ENCODE measurements around the gene OR13F1.
"Not testable (repeated sequence)": the region's sequence is repeated elsewhere in the genome, so short reads cannot be mapped to it uniquely, and the experiment has no call there.

The OR13F1 gene

GRCh38 chr9:104503963-104504362 is at the start of gene OR13F1:
Gene OR13F1, plus strand, starts transcription at chr9:104504263. Its CDS starts 0 bp downstream, at chr9:104504263.
- no peak for DNase-seq (ENCODE audit: low spot score)

GRCh38 chr9:104456831-104457230 is 47.2 kb upstream of the OR13F1 start:
- DNase-seq (ENCODE audit: low spot score): no peak

- peak; percentile 13 for DNase-seq (ENCODE audit: low spot score)
These were observed 40.2 kb upstream of the OR13F1 start for GRCh38 chr9:104463864-104464263.

GRCh38 chr9:104468261-104468660 is 35.8 kb upstream of the OR13F1 start:
- no peak for DNase-seq (ENCODE audit: low spot score)

GRCh38 chr9:104482921-104483570 is 21.0 kb upstream of the OR13F1 start:
- no peak for DNase-seq (ENCODE audit: low spot score)

GRCh38 chr9:104485014-104485413 is 19.0 kb upstream of the OR13F1 start:
- DNase-seq (ENCODE audit: low spot score): no peak

- peak; percentile 20 for DNase-seq (ENCODE audit: low spot score)
These were observed 9.3 kb upstream of the OR13F1 start for GRCh38 chr9:104494808-104495207.

- no peak for DNase-seq (ENCODE audit: low spot score)
These were observed 623 bp upstream of the OR13F1 start for GRCh38 chr9:104503440-104503839.

- no peak for DNase-seq (ENCODE audit: low spot score)
These were observed 2.5 kb downstream of the OR13F1 start for GRCh38 chr9:104506565-104506964.

- DNase-seq (ENCODE audit: low spot score): no peak
These were observed 10.8 kb downstream of the OR13F1 start for GRCh38 chr9:104514901-104515300.

- not testable (repeated sequence) for DNase-seq (ENCODE audit: low spot score)
These were observed 16.2 kb downstream of the OR13F1 start for GRCh38 chr9:104520241-104520640.

GRCh38 chr9:104527109-104527508 is 23.0 kb downstream of the OR13F1 start, which contains the start of gene OR13C4:
Gene OR13C4, minus strand, starts transcription at chr9:104527209. Its CDS starts 0 bp downstream, at chr9:104527209.
- DNase-seq (ENCODE audit: low spot score): no peak

- DNase-seq (ENCODE audit: low spot score): no peak
These were observed 32.7 kb downstream of the OR13F1 start, which contains the start of gene OR13C3 for GRCh38 chr9:104536756-104537155. Gene OR13C3, minus strand, starts transcription at chr9:104536856. Its CDS starts 133 bp downstream, at chr9:104536723.

GRCh38 chr9:104539275-104539674 is 35.2 kb downstream of the OR13F1 start:
- no peak for DNase-seq (ENCODE audit: low spot score)

GRCh38 chr9:104544644-104545043 is 40.6 kb downstream of the OR13F1 start:
- DNase-seq (ENCODE audit: low spot score): no peak

GRCh38 chr9:104553261-104553660 is 49.2 kb downstream of the OR13F1 start:
- DNase-seq (ENCODE audit: low spot score): no peak

All from SW480 (cell line).